Measurements from ENCODE around the gene POU5F1. TPM values are rescaled to one million over a fixed set of nuclear protein-coding genes. Genes with fewer than 3 reads are reported as not detected.

Gene POU5F1
- polyA plus RNA-seq, 2 donors: 0.55 to 0.59 TPM

Other genes with a start within 250 kb of the POU5F1 start
- gene SFTA2, start 238.5 kb downstream of the POU5F1 start, polyA plus RNA-seq: 100 to 1,000 TPM; 130 to 421 TPM
- gene MUCL3, start 229.7 kb downstream of the POU5F1 start, polyA plus RNA-seq: 10 to 100 TPM in 1 of 2 donors, 1 to 10 TPM in 1; 5.2 to 17.8 TPM
- gene MUC21, start 187.0 kb downstream of the POU5F1 start, polyA plus RNA-seq: 1,000 to 10,000 TPM in 1 of 2 donors, 100 to 1,000 TPM in 1; 912 to 1,484 TPM
- 1 to 10 TPM; 2.4 to 5.8 TPM for gene MUC22, start 160.2 kb downstream of the POU5F1 start, polyA plus RNA-seq
- under 1 TPM in 1 of 2 donors, not detected in 1; 0.08 TPM for gene C6orf15, start 58.1 kb downstream of the POU5F1 start, polyA plus RNA-seq
- 1 to 10 TPM in 1 of 2 donors, under 1 TPM in 1; 1.00 to 4.3 TPM for gene PSORS1C1, start 55.9 kb downstream of the POU5F1 start, polyA plus RNA-seq
- under 1 TPM; 0.02 to 0.20 TPM for gene CDSN, start 50.2 kb downstream of the POU5F1 start, polyA plus RNA-seq
- gene PSORS1C2, start 31.6 kb downstream of the POU5F1 start, polyA plus RNA-seq: under 1 TPM; 0.22 to 0.81 TPM
- gene CCHCR1, start 12.9 kb downstream of the POU5F1 start, polyA plus RNA-seq: 10 to 100 TPM; 10.5 to 15.4 TPM
- 10 to 100 TPM; 10.3 to 11.0 TPM for gene TCF19, start 12.1 kb downstream of the POU5F1 start, polyA plus RNA-seq
- 100 to 1,000 TPM; 104 to 121 TPM for gene HLA-C, start 101.4 kb upstream of the POU5F1 start, polyA plus RNA-seq
- gene HLA-B, start 186.5 kb upstream of the POU5F1 start, polyA plus RNA-seq: 100 to 1,000 TPM; 168 to 351 TPM
- 1 to 10 TPM; 8.8 to 9.9 TPM for gene MICA, start 232.9 kb upstream of the POU5F1 start, polyA plus RNA-seq